ENCODE measurements around the gene OLAH. TPM values are rescaled to one million over a fixed set of nuclear protein-coding genes. Genes with fewer than 3 reads are reported as not detected.
"Not testable (repeated sequence)": the region's sequence is repeated elsewhere in the genome, so short reads cannot be mapped to it uniquely, and the experiment has no call there.

OLAH gene
- total RNA-seq, 1 experiment from 2014 or later = 0.48 TPM

GRCh38 chr10:15025040-15025439 lies 18.7 kb upstream of the OLAH start:
- not testable (repeated sequence) for H3K9me3 ChIP-seq (ENCODE audit: control insufficient read depth, low read depth, low read length); H3K9me3 Mint-ChIP-seq; DNase-seq; H3K27me3 ChIP-seq (ENCODE audit: insufficient read depth, low read length); H2BK120ac ChIP-seq (ENCODE audit: low read depth, low read length, poor library complexity, severe bottlenecking); H2AFZ ChIP-seq (ENCODE audit: low read length); H3K14ac ChIP-seq (ENCODE audit: insufficient read depth, low read length); H3K4me3 Mint-ChIP-seq; H2AK5ac ChIP-seq (ENCODE audit: insufficient read length, low read length); H2BK12ac ChIP-seq (ENCODE audit: insufficient read length, low read depth, low read length); H2BK20ac ChIP-seq (ENCODE audit: low read depth, low read length, poor library complexity, severe bottlenecking); H3T11ph ChIP-seq (ENCODE audit: low read length); H3K27me3 Mint-ChIP-seq (ENCODE audit: low read depth); H3K9ac ChIP-seq (ENCODE audit: extremely low read depth, insufficient read length, low read length); H3K23me2 ChIP-seq (ENCODE audit: insufficient read length, low read depth, low read length, poor library complexity, severe bottlenecking); H3K36me3 Mint-ChIP-seq (ENCODE audit: insufficient read depth in 1 of 3, low read depth in 3 of 3); H4K5ac ChIP-seq (ENCODE audit: insufficient read length, low read depth, low read length); H3K79me1 ChIP-seq (ENCODE audit: insufficient read depth, low read depth, low read length, poor library complexity, severe bottlenecking); H3K4me2 ChIP-seq (ENCODE audit: insufficient read depth, insufficient read length, low read length); H3K79me2 ChIP-seq (ENCODE audit: insufficient read depth, low read length); H4K20me1 ChIP-seq (ENCODE audit: control insufficient read depth, insufficient read depth, insufficient read length); H3K23ac ChIP-seq (ENCODE audit: insufficient read length, low read depth, low read length); H3K18ac ChIP-seq (ENCODE audit: insufficient read length, low read depth, low read length); H3K27ac ChIP-seq (ENCODE audit: insufficient read length, low read depth, low read length); H4K8ac ChIP-seq (replicated peaks; ENCODE audit: insufficient read length, low read depth, low read length); H3K56ac ChIP-seq (ENCODE audit: insufficient read length, low read depth, low read length); H2BK15ac ChIP-seq (ENCODE audit: low read depth, low read length); H4K91ac ChIP-seq (ENCODE audit: insufficient read length, low read depth, low read length); H3K4me1 Mint-ChIP-seq; H3K27ac Mint-ChIP-seq; H2BK5ac ChIP-seq (ENCODE audit: insufficient read length, low read length); H3K4me1 ChIP-seq (ENCODE audit: insufficient read depth, low read length); H3K4ac ChIP-seq (ENCODE audit: low read depth, low read length)
- whole genome bisulfite sequencing (ENCODE audit: extremely low coverage, insufficient read length, low lambda C conversion rate) = no CpG with 5 or more reads among the region's 6 CpGs
